RWPE2 (cell line): ENCODE data around the gene BLOC1S4.

ENCODE experiments used
- ATAC-seq: fragments of 200-7000 bp; cut with Tn5 transposase; 3 replicates; pipeline ENCODE4 v1.9.1; 2021; ENCODE audit warnings: low read depth
- DNase-seq: peaks from one replicate; pipeline ENCODE4 v3.0.0-alpha.2; 2020; ENCODE audit warnings: low spot score
- H3K27ac ChIP-seq: fragments of 450-650 bp; 2 replicates; pipeline ENCODE4 v1.5.1; 2017; ENCODE audit warnings: mild to moderate bottlenecking; ENCODE audit not compliant: poor library complexity, severe bottlenecking
- H3K27me3 ChIP-seq: fragments of 250-450 bp; sonication (Bioruptor Pico); 2 replicates; pipeline ENCODE4 v1.5.1; 2021; ENCODE audit warnings: mild to moderate bottlenecking, moderate library complexity; ENCODE audit not compliant: insufficient read depth, poor library complexity, severe bottlenecking
- H3K36me3 ChIP-seq: fragments of 250-450 bp; sonication (Bioruptor Pico); 2 replicates; pipeline ENCODE4 v1.5.1; 2020; ENCODE audit warnings: low read depth, mild to moderate bottlenecking, moderate library complexity
- H3K4me1 ChIP-seq: fragments of 250-450 bp; sonication (Bioruptor Pico); 2 replicates; pipeline ENCODE4 v1.5.1; 2021; ENCODE audit warnings: mild to moderate bottlenecking, moderate library complexity; ENCODE audit not compliant: insufficient read depth, poor library complexity, severe bottlenecking
- H3K4me3 ChIP-seq: fragments of 250-450 bp; sonication (Bioruptor Pico); 2 replicates; pipeline ENCODE4 v1.5.1; 2021; ENCODE audit warnings: mild to moderate bottlenecking, moderate library complexity; ENCODE audit not compliant: severe bottlenecking
- H3K9me3 ChIP-seq: fragments of 250-450 bp; sonication (Bioruptor Pico); 2 replicates; pipeline ENCODE4 v1.5.1; 2021; ENCODE audit warnings: mild to moderate bottlenecking, moderate library complexity; ENCODE audit not compliant: severe bottlenecking
- CTCF ChIP-seq: fragments of 450-650 bp; IDR thresholded peaks from one replicate; pipeline ENCODE4 v1.5.1; 2017; ENCODE audit warnings: mild to moderate bottlenecking, moderate library complexity; ENCODE audit not compliant: poor library complexity, severe bottlenecking

The BLOC1S4 gene

GRCh38 chr4:6687947-6688878 is 27.8 kb upstream of the BLOC1S4 start:
- DNase-seq (no peak), ATAC-seq (no peak)
- H3K4me3 ChIP-seq, result no peak overlapping the region
- peaks cover 8% of the 10 kb centered on the region for H3K4me1 ChIP-seq
- H3K36me3 ChIP-seq, result no peaks in the 10 kb centered on the region
- no peak for TF ChIP-seq CTCF
- peak overlapping the region; percentile 48 for H3K27ac ChIP-seq
- no peaks in the 10 kb centered on the region for H3K27me3 ChIP-seq
- no peaks in the 10 kb centered on the region for H3K9me3 ChIP-seq

DNA sequence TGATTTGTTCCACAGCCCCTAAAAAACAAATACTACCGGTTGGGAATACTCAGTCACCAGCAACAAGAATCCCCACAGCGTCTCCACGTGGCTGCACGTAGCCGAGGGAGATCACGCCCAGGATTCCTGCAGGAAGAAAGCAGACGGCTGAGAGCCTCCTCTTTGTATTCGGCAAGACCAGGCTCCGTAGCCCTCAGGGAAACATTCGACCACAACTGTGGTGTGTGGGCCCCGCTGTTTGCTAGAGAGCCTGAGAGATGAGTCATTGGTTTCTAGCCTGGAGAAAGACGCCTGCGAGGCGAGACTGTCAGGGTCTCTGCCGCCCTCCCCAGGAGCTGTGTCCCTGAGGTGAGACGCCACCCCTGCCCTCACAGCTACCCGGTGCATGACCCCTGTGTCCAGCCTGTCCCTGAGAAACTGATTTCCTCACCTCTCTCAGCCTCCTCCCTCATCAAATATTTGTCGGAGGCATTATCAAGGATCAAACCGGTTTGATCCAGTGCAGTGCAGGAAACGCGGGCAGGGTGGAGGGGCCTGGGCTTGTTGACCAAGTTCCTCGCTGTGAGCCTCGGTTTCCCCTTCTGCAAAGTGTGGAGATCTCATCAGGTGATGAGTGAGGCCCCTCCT is 27.0 kb upstream of the BLOC1S4 start:
- H3K9me3 ChIP-seq, result no peaks in the 10 kb centered on the region
- H3K27ac ChIP-seq, result peak overlapping the region; percentile 48
- ATAC-seq (peak; percentile 95), DNase-seq (peak; percentile 85)
- no peaks in the 10 kb centered on the region for H3K36me3 ChIP-seq
- no peaks in the 10 kb centered on the region for H3K27me3 ChIP-seq
- no peak overlapping the region for H3K4me3 ChIP-seq
- H3K4me1 ChIP-seq, result peaks cover 14% of the 10 kb centered on the region
- TF ChIP-seq CTCF, result no peak

- no peak for TF ChIP-seq CTCF
- no peaks in the 10 kb centered on the region for H3K27me3 ChIP-seq
- H3K4me3 ChIP-seq, result no peak overlapping the region
- DNase-seq (no peak), ATAC-seq (no peak; the same call in 2 of the 3 replicates)
- peaks cover 14% of the 10 kb centered on the region for H3K4me1 ChIP-seq
- peak overlapping the region; percentile 48 for H3K27ac ChIP-seq
- H3K36me3 ChIP-seq, result no peaks in the 10 kb centered on the region
- H3K9me3 ChIP-seq, result no peaks in the 10 kb centered on the region
These were observed 26.4 kb upstream of the BLOC1S4 start for GRCh38 chr4:6689506-6689960.

GRCh38 chr4:6692379-6692778 is 23.6 kb upstream of the BLOC1S4 start:
- Histone ChIP-seq H3K9me3 (no peaks in the 10 kb centered on the region), H3K27ac (no peak overlapping the region), H3K27me3 (no peaks in the 10 kb centered on the region), H3K4me1 (peaks cover 26% of the 10 kb centered on the region), H3K4me3 (no peak overlapping the region), H3K36me3 (no peaks in the 10 kb centered on the region)
- TF ChIP-seq CTCF, result no peak
- ATAC-seq (no peak), DNase-seq (no peak)
